ENCODE data around the gene FGF14. TPM values are rescaled to one million over a fixed set of nuclear protein-coding genes. Genes with fewer than 3 reads are reported as not detected.

The FGF14 gene
- total and polyA plus RNA-seq, 2 donors (not counting 1 experiment from before 2014, with no cell fraction given): under 0.01 TPM; not detected in 1

DNA sequence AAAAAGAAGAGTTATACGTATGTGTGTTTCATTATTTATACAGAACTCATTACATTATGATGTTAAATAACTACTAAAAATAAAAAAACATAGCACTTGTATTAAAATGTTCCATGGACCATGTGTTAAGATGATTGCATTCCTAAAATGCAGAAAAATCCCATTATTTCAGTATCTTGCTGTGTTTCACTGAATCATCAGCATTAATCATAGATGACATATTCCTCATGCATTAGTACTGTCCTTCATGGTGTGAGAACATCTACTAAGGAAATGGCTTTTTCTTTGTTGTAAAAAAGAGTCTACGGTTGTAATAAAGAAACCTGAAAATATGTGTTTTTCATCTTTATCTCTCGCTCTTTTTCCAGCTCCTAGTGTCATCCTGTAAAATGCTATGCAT lies 416.5 kb downstream of the FGF14 start:
- ChIA-PET POLR2A (no interaction called here), CTCF (no interaction called here)
- no peak for ATAC-seq (ENCODE audit: low read depth)
- Mint-ChIP-seq H3K27ac (no peak overlapping the region), H3K9me3 (ENCODE audit: insufficient read depth) (no peaks in the 10 kb centered on the region), H3K4me1 (no peaks in the 10 kb centered on the region), H3K27me3 (no peaks in the 10 kb centered on the region), H3K4me3 (no peak overlapping the region)
- Histone ChIP-seq H3K79me2 (ENCODE audit: control insufficient read depth, insufficient read depth, low read length) (no peaks in the 10 kb centered on the region), H3K4me3 (ENCODE audit: control extremely low read depth in 1 of 5, extremely low read depth in 1 of 5, insufficient read depth in 1 of 5, low read depth in 2 of 5, low read length in 4 of 5) (no peak overlapping the region), H3K4me2 (replicated peaks; ENCODE audit: low read depth, low read length, poor library complexity, severe bottlenecking) (no peak overlapping the region), H3K27ac (ENCODE audit: low read length in 2 of 2) (no peak overlapping the region), H3K4me1 (ENCODE audit: control insufficient read depth in 2 of 2, insufficient read depth in 2 of 2, low read length in 2 of 2) (no peaks in the 10 kb centered on the region), H3K36me3 (replicated peaks in 1 of 2; ENCODE audit: control extremely low read depth in 1 of 2, control insufficient read depth in 1 of 2, extremely low read depth in 1 of 2, insufficient read depth in 2 of 2, low read length in 1 of 2) (no peaks in the 10 kb centered on the region), H2AFZ (ENCODE audit: insufficient read depth, low read depth, low read length, poor library complexity, severe bottlenecking) (no peak overlapping the region), H3K9me3 (ENCODE audit: control extremely low read depth in 1 of 3, control insufficient read depth in 2 of 3, insufficient read depth in 1 of 3, low read length in 2 of 3) (no peaks in the 10 kb centered on the region), H3K27me3 (replicated peaks in 1 of 4; ENCODE audit: control extremely low read depth in 1 of 4, control insufficient read depth in 3 of 4, insufficient read depth in 4 of 4, low read length in 3 of 4) (no peaks in the 10 kb centered on the region), H4K20me1 (ENCODE audit: control insufficient read depth, insufficient read depth, low read length, poor library complexity, severe bottlenecking) (no peaks in the 10 kb centered on the region), H3K9ac (ENCODE audit: low read length) (no peak overlapping the region)
- TF ChIP-seq EZH2 (IDR thresholded peaks at IDR 0.05; ENCODE audit: borderline replicate concordance, insufficient read depth, low read depth, low read length, poor library complexity, severe bottlenecking): no peak
- TF ChIP-seq, protein P1, sequence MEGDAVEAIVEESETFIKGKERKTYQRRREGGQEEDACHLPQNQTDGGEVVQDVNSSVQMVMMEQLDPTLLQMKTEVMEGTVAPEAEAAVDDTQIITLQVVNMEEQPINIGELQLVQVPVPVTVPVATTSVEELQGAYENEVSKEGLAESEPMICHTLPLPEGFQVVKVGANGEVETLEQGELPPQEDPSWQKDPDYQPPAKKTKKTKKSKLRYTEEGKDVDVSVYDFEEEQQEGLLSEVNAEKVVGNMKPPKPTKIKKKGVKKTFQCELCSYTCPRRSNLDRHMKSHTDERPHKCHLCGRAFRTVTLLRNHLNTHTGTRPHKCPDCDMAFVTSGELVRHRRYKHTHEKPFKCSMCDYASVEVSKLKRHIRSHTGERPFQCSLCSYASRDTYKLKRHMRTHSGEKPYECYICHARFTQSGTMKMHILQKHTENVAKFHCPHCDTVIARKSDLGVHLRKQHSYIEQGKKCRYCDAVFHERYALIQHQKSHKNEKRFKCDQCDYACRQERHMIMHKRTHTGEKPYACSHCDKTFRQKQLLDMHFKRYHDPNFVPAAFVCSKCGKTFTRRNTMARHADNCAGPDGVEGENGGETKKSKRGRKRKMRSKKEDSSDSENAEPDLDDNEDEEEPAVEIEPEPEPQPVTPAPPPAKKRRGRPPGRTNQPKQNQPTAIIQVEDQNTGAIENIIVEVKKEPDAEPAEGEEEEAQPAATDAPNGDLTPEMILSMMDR (IDR thresholded peaks at IDR 0.05): no peak
- no peak for DNase-seq
- no CpG with 5 or more reads among the region's 3 CpGs for WGBS (ENCODE audit: insufficient coverage)
- intact Hi-C loops (cut with micrococcal nuclease): no loop called here

- no peaks in the 10 kb centered on the region for H3K4me1 Mint-ChIP-seq
- no peaks in the 10 kb centered on the region for H4K20me1 ChIP-seq (ENCODE audit: control insufficient read depth, insufficient read depth, low read length, poor library complexity, severe bottlenecking)
- no peaks in the 10 kb centered on the region for H3K79me2 ChIP-seq (ENCODE audit: control insufficient read depth, insufficient read depth, low read length)
- CTCF ChIA-PET: no interaction called here
- H3K27me3 Mint-ChIP-seq: no peaks in the 10 kb centered on the region
- no peak overlapping the region for H3K4me3 Mint-ChIP-seq
- no peak overlapping the region for H2AFZ ChIP-seq (ENCODE audit: insufficient read depth, low read depth, low read length, poor library complexity, severe bottlenecking)
- no peak overlapping the region for H3K27ac Mint-ChIP-seq
- TF ChIP-seq EZH2 (IDR thresholded peaks at IDR 0.05; ENCODE audit: borderline replicate concordance, insufficient read depth, low read depth, low read length, poor library complexity, severe bottlenecking): no peak
- TF ChIP-seq, protein P1 (IDR thresholded peaks at IDR 0.05): no peak
- no peaks in the 10 kb centered on the region for H3K9me3 Mint-ChIP-seq (ENCODE audit: insufficient read depth)
- no peak overlapping the region for H3K4me3 ChIP-seq (ENCODE audit: control extremely low read depth in 1 of 5, extremely low read depth in 1 of 5, insufficient read depth in 1 of 5, low read depth in 2 of 5, low read length in 4 of 5)
- no peaks in the 10 kb centered on the region for H3K27me3 ChIP-seq (replicated peaks in 1 of 4; ENCODE audit: control extremely low read depth in 1 of 4, control insufficient read depth in 3 of 4, insufficient read depth in 4 of 4, low read length in 3 of 4)
- H3K4me1 ChIP-seq (ENCODE audit: control insufficient read depth in 2 of 2, insufficient read depth in 2 of 2, low read length in 2 of 2): no peaks in the 10 kb centered on the region
- no peaks in the 10 kb centered on the region for H3K36me3 ChIP-seq (replicated peaks in 1 of 2; ENCODE audit: control extremely low read depth in 1 of 2, control insufficient read depth in 1 of 2, extremely low read depth in 1 of 2, insufficient read depth in 2 of 2, low read length in 1 of 2)
- no peak overlapping the region for H3K9ac ChIP-seq (ENCODE audit: low read length)
- DNase-seq (no peak), ATAC-seq (ENCODE audit: low read depth) (no peak)
- H3K4me2 ChIP-seq (replicated peaks; ENCODE audit: low read depth, low read length, poor library complexity, severe bottlenecking): no peak overlapping the region
- POLR2A ChIA-PET: no interaction called here
- H3K9me3 ChIP-seq (ENCODE audit: control extremely low read depth in 1 of 3, control insufficient read depth in 2 of 3, insufficient read depth in 1 of 3, low read length in 2 of 3): no peaks in the 10 kb centered on the region
- intact Hi-C loops (cut with micrococcal nuclease): no loop called here
- H3K27ac ChIP-seq (ENCODE audit: low read length in 2 of 2): no peak overlapping the region
These were observed 418.9 kb downstream of the FGF14 start for GRCh38 chr13:101982903-101983302.

Measured in B cell (primary cell).